GM12874 (cell line): Measurements from ENCODE around the gene TMEM140.

Experiments used
- CTCF ChIP-seq: IDR thresholded peaks from 2 replicates; pipeline ENCODE4 v1.5.1; 2011; ENCODE audit warnings: low read depth, mild to moderate bottlenecking, control low read depth, low read length, moderate library complexity; ENCODE audit not compliant: insufficient read depth

The TMEM140 gene

GRCh38 chr7:135114622-135115021 lies 33.2 kb upstream of the TMEM140 start:
- TF ChIP-seq CTCF: no peak

DNA sequence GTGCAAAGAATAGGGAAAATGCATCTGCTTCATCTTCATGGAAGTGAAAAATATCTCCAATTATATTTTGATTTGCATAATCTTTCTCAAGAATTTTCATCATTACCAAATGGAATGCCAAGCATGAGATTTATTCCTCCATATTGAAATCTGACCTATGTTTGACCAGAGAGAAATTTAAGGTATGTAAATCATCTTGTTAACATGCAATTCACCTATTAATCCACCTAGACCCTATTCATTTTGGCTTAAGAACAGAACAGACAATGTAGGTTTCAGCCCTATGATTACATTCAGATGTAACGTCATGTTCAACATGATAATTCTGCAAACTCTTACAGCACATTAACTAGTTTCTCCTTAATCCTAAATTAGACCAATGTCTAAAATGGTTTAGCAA lies 30.8 kb upstream of the TMEM140 start:
- TF ChIP-seq CTCF: no peak

DNA sequence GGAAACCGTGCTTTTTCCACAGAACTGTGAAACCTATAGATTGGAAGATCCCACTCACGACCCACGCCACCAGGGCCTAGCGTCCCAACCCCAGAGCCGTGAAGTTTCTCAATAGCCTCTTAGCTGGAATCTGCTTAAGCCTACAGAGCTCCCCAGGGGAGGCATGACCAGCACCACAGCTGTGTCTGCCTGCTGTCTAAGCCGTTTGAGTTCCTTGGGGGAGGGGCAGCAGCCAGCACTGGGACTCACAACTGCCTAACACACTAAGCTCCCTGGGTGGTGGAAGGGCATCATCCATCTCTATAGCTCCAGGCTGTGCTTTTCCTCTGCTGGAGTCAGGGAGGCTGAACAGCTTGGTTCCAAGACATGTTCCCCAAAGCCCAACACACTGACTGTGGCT lies 26.0 kb upstream of the TMEM140 start:
- TF ChIP-seq CTCF: no peak

- TF ChIP-seq CTCF: no peak
Measured at GRCh38 chr7:135128931-135129330, 18.9 kb upstream of the TMEM140 start.

GRCh38 chr7:135129579-135129978 lies 18.3 kb upstream of the TMEM140 start:
- TF ChIP-seq CTCF: no peak

DNA sequence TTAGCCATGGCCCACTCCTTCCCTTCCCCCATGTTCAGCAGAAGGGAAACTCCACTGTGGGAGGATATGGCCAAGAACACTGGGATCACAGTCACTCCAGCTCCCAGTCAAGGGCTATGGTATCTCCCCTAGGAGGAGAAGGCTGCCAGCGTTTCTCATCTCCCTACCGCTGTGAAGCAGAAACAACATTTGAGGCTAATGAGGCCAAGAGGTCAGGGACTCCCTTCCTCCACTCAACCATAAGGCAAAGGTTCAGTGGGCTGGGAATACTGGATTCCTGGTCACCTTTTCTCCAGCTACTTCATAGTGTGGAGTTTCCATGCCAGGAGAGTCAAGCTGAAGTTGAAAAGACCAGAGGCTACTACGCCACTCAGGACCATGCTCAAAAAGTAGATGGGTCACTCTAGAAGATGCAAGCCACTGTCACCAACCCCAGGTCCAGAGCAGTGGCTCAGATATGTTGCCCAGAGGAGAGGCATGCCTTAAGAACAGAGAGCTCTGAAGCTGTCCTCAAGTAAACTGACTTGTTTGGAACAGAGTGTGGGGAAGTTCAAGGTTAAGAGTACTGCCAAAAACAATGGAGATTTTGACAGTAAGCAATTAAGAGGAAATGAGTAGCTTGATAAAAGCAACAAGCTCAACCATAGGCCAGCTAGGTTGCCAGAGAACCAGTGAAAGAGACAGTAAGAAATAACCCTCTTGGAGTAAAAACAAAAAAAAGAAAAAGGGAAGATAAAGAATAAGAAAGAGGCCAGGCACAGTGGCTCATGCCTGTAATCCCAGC lies 3.8 kb upstream of the TMEM140 start:
- no peak for TF ChIP-seq CTCF

DNA sequence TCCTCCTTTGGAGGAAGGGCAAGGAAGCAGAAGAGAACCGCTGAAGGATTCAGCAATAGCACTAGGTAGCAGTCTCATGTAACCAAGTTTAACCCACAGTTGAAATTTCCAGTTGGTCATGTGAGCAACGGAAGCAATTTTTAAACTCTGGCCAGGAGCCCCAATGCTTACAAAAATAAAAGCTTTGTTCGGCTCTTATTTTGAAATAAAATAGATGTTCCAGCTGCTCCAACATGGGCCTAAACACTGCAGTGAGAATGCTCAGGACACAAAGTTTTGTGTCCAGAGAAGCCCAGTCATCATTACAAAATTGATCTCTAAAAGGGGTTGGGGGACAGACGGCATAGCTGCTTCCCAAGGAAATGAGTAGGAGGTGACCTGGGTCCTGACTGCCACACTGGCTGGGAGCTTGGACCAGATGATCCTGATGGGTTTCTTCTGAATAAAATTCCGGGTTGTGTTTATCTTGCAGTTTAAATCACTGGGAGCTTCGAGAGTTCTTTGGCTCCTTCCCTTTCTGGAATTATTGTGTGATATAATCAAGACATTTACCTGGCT lies 452 bp upstream of the TMEM140 start:
- no peak for TF ChIP-seq CTCF
